ENCODE measurements around the gene JOSD1. TPM values are rescaled to one million over a fixed set of nuclear protein-coding genes. Genes with fewer than 3 reads are reported as not detected.

The JOSD1 gene
- total RNA-seq, 4 donors from 2014 or later = 46.7 to 76.6 (median 62.2) TPM

GRCh38 chr22:38709306-38709705, 8.6 kb upstream of the JOSD1 start:
- Histone ChIP-seq H3K27ac (no peak overlapping the region), H3K4me3 (replicated peaks in 1 of 3) (no peak overlapping the region), H3K27me3 (no peaks in the 10 kb centered on the region), H3K4me1 (peaks cover 24 to 31% of the 10 kb centered on the region in 2 donors), H3K9me3 (no peaks in the 10 kb centered on the region), H3K36me3 (no peaks in the 10 kb centered on the region)
- intact Hi-C loops (cut with DNase I) = loop anchor here (5.0 kb wide), 1 partner anchor 43 kb away; no protein-coding TSS in a partner anchor
- TF ChIP-seq CTCF (IDR thresholded peaks at IDR 0.05) = no peak
- TF ChIP-seq POLR2A (IDR thresholded peaks at IDR 0.05) = no peak
- WGBS, 2 donors = 85% methylated on average over 3 of the region's 3 CpGs
- no peak for DNase-seq

GRCh38 chr22:38707984-38708383, 7.2 kb upstream of the JOSD1 start:
- Histone ChIP-seq H3K9me3 (no peaks in the 10 kb centered on the region), H3K27ac (no peak overlapping the region), H3K27me3 (no peaks in the 10 kb centered on the region), H3K4me3 (replicated peaks in 1 of 3) (no peak overlapping the region), H3K36me3 (no peaks in the 10 kb centered on the region), H3K4me1 (peaks cover 13 to 25% of the 10 kb centered on the region in 2 donors)
- WGBS, 2 donors = 94 to 95% methylated on average over 3 of the region's 3 CpGs
- DNase-seq = no peak
- TF ChIP-seq POLR2A (IDR thresholded peaks at IDR 0.05) (no peak), CTCF (IDR thresholded peaks at IDR 0.05) (no peak)
- intact Hi-C loops (cut with DNase I) = loop anchor here (5.0 kb wide), 1 partner anchor 44 kb away; no protein-coding TSS in a partner anchor

GRCh38 chr22:38707346-38707745, 6.6 kb upstream of the JOSD1 start:
- no peak for DNase-seq
- Histone ChIP-seq H3K27ac (peak overlapping the region in 2 of 3 donors; percentile 93 to 97), H3K27me3 (no peaks in the 10 kb centered on the region), H3K4me3 (replicated peaks in 1 of 3) (peak overlapping the region in 1 of 3 donors; percentile 96), H3K36me3 (no peaks in the 10 kb centered on the region), H3K4me1 (peaks cover 13 to 25% of the 10 kb centered on the region in 2 donors), H3K9me3 (no peaks in the 10 kb centered on the region)
- 48 to 57% methylated on average over 2 of the region's 2 CpGs for WGBS, 2 donors
- no peak for TF ChIP-seq CTCF (IDR thresholded peaks at IDR 0.05)
- TF ChIP-seq POLR2A (IDR thresholded peaks at IDR 0.05) = no peak
- intact Hi-C loops (cut with DNase I) = loop anchor here (5.0 kb wide), 1 partner anchor 45 kb away; no protein-coding TSS in a partner anchor

DNA sequence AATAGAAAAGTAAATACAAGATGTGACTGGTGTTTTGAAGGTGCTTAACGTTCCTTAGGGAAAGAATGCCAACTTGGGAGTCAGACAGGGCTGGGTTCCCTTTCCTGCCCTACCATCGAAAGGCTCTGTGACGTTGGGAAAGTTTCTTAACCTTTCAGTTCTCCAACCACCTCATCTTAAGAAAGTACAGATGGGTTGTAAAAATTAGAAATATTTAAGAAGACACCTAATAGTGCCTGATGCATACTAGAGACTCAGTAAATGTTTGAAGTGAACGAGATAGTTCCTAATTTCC, 6.1 kb upstream of the JOSD1 start:
- WGBS, 2 donors = 4 to 5% methylated on average over 4 of the region's 4 CpGs
- H3K27me3 ChIP-seq = no peaks in the 10 kb centered on the region

More for the DNA sequence above, 6.1 kb upstream of the JOSD1 start:
- peaks cover 13 to 25% of the 10 kb centered on the region in 2 donors for H3K4me1 ChIP-seq
- intact Hi-C loops (cut with DNase I) = loop anchor here (5.0 kb wide), 1 partner anchor 45 kb away; no protein-coding TSS in a partner anchor
- no peak for DNase-seq
- H3K36me3 ChIP-seq = no peaks in the 10 kb centered on the region
- no peak for TF ChIP-seq CTCF (IDR thresholded peaks at IDR 0.05)
- no peak for TF ChIP-seq POLR2A (IDR thresholded peaks at IDR 0.05)
- no peaks in the 10 kb centered on the region for H3K9me3 ChIP-seq
- peak overlapping the region; percentile 74 to 96 (median 81) for H3K4me3 ChIP-seq (replicated peaks in 1 of 3)
- H3K27ac ChIP-seq = peak overlapping the region; percentile 90 to 97 (median 93)
